HAP-1 (cell line): ENCODE data around the gene CRELD1.
A peak's percentile ranks its signal among the peaks of the same experiment; 100 is the strongest.

Experiments used
- DNase-seq, 2 experiments: peaks; one replicate each; pipeline ENCODE4 v3.0.0-alpha.2; 2016 to 2020; ENCODE audit warnings: low spot score in 2 of 2
- H3K27me3 ChIP-seq: fragments of 250-450 bp; sonication (Bioruptor Pico); 2 replicates; pipeline ENCODE4 v1.5.1; 2020; ENCODE audit warnings: low read depth, mild to moderate bottlenecking, moderate library complexity
- H3K36me3 ChIP-seq: fragments of 250-450 bp; sonication (Bioruptor Pico); replicated peaks from 2 replicates; pipeline ENCODE4 v1.5.1; 2020; ENCODE audit warnings: mild to moderate bottlenecking
- H3K4me1 ChIP-seq: fragments of 250-450 bp; sonication (Bioruptor Pico); 2 replicates; pipeline ENCODE4 v1.5.1; 2020; ENCODE audit warnings: mild to moderate bottlenecking
- H3K4me3 ChIP-seq: fragments of 250-450 bp; sonication (Bioruptor Pico); 2 replicates; pipeline ENCODE4 v1.5.1; 2020; ENCODE audit warnings: mild to moderate bottlenecking, moderate library complexity
- H3K9me3 ChIP-seq: fragments of 250-450 bp; sonication (Bioruptor Pico); 2 replicates; pipeline ENCODE4 v1.5.1; 2020; ENCODE audit warnings: mild to moderate bottlenecking, moderate library complexity
- in situ Hi-C: fragments of 300-500 bp; cut with MboI; formaldehyde crosslinking; loops from 3 replicates; pipeline ENCODE4 v1.14.3; 2020; ENCODE audit warnings: low sequenced_read_pairs, inconsistent platforms, mixed read lengths

CRELD1 gene

GRCh38 chr3:9914011-9914410 is 19.6 kb upstream of the CRELD1 start:
- H3K36me3 ChIP-seq = no peaks in the 10 kb centered on the region
- peaks cover 28% of the 10 kb centered on the region for H3K4me1 ChIP-seq
- 0 out of 2 replicates have a peak, but pooled peaks cover 2% of the 10 kb centered on the region for H3K9me3 ChIP-seq
- H3K27me3 ChIP-seq = no peaks in the 10 kb centered on the region
- in situ Hi-C loops = no loop called here
- no peak for DNase-seq
- H3K4me3 ChIP-seq = no peak overlapping the region

GRCh38 chr3:9914559-9915253 is 18.9 kb upstream of the CRELD1 start:
- in situ Hi-C loops = no loop called here
- 0 out of 2 replicates have a peak, but pooled peaks cover 2% of the 10 kb centered on the region for H3K9me3 ChIP-seq
- H3K4me3 ChIP-seq = peak overlapping the region; percentile 34; the same call in 1 of the 2 replicates
- H3K27me3 ChIP-seq = no peaks in the 10 kb centered on the region
- H3K4me1 ChIP-seq = peaks cover 28% of the 10 kb centered on the region
- H3K36me3 ChIP-seq = no peaks in the 10 kb centered on the region
- peak; percentile 63 to 80 for DNase-seq

GRCh38 chr3:9915254-9916141 is 18.1 kb upstream of the CRELD1 start:
- peak; percentile 43 to 76 for DNase-seq
- in situ Hi-C loops = no loop called here

GRCh38 chr3:9916346-9916733 is 17.3 kb upstream of the CRELD1 start:
- peaks cover 28% of the 10 kb centered on the region for H3K4me1 ChIP-seq
- no peak for DNase-seq
- H3K36me3 ChIP-seq = no peaks in the 10 kb centered on the region
- in situ Hi-C loops = no loop called here
- H3K27me3 ChIP-seq = no peaks in the 10 kb centered on the region
- peak overlapping the region; percentile 25 for H3K4me3 ChIP-seq
- 0 out of 2 replicates have a peak, but pooled peaks cover 2% of the 10 kb centered on the region for H3K9me3 ChIP-seq

More at GRCh38 chr3:9915254-9916141, 18.1 kb upstream of the CRELD1 start:
- Histone ChIP-seq H3K4me3 (peak overlapping the region; percentile 34), H3K27me3 (no peaks in the 10 kb centered on the region), H3K4me1 (peaks cover 28% of the 10 kb centered on the region), H3K9me3 (0 out of 2 replicates have a peak, but pooled peaks cover 2% of the 10 kb centered on the region), H3K36me3 (no peaks in the 10 kb centered on the region)

GRCh38 chr3:9916734-9917680 is 16.6 kb upstream of the CRELD1 start, which contains the start of gene IL17RC:
TSS of gene IL17RC (plus strand) at chr3:9917098. CDS start at chr3:9917316, 218 bp downstream.
- Histone ChIP-seq H3K4me1 (peaks cover 28% of the 10 kb centered on the region), H3K9me3 (0 out of 2 replicates have a peak, but pooled peaks cover 2% of the 10 kb centered on the region), H3K4me3 (peak within 1 kb of the TSS; percentile 34), H3K36me3 (no peaks in the 10 kb centered on the region), H3K27me3 (no peaks in the 10 kb centered on the region)
- in situ Hi-C loops = no loop called here
- DNase-seq = peak; percentile 83 to 91

GRCh38 chr3:9917820-9918219 is 15.8 kb upstream of the CRELD1 start:
- H3K9me3 ChIP-seq = no peaks in the 10 kb centered on the region
- in situ Hi-C loops = no loop called here
- H3K36me3 ChIP-seq = no peaks in the 10 kb centered on the region
- no peak overlapping the region for H3K4me3 ChIP-seq
- H3K4me1 ChIP-seq = peaks cover 28% of the 10 kb centered on the region
- no peaks in the 10 kb centered on the region for H3K27me3 ChIP-seq
- no peak for DNase-seq

GRCh38 chr3:9918261-9919038 is 15.2 kb upstream of the CRELD1 start:
- Histone ChIP-seq H3K36me3 (no peaks in the 10 kb centered on the region), H3K9me3 (no peaks in the 10 kb centered on the region), H3K4me1 (peaks cover 28% of the 10 kb centered on the region), H3K27me3 (no peaks in the 10 kb centered on the region), H3K4me3 (no peak overlapping the region)
- in situ Hi-C loops = no loop called here
- no peak for DNase-seq

GRCh38 chr3:9928158-9928557 is 5.5 kb upstream of the CRELD1 start:
- in situ Hi-C loops = no loop called here
- no peak for DNase-seq
- no peak overlapping the region for H3K4me3 ChIP-seq

GRCh38 chr3:9930804-9931418 is 2.7 kb upstream of the CRELD1 start:
- H3K4me1 ChIP-seq = peaks cover 15% of the 10 kb centered on the region
- no peaks in the 10 kb centered on the region for H3K27me3 ChIP-seq
- in situ Hi-C loops = no loop called here
- no peak overlapping the region for H3K4me3 ChIP-seq
- H3K9me3 ChIP-seq = no peaks in the 10 kb centered on the region
- no peak for DNase-seq
- no peaks in the 10 kb centered on the region; the same call in 1 of the 2 replicates for H3K36me3 ChIP-seq

More at GRCh38 chr3:9928158-9928557, 5.5 kb upstream of the CRELD1 start:
- H3K4me1 ChIP-seq = peaks cover 6% of the 10 kb centered on the region; the same call in 1 of the 2 replicates
- H3K27me3 ChIP-seq = no peaks in the 10 kb centered on the region
- H3K9me3 ChIP-seq = no peaks in the 10 kb centered on the region
- no peaks in the 10 kb centered on the region for H3K36me3 ChIP-seq

- Histone ChIP-seq H3K36me3 (peaks cover 4% of the 10 kb centered on the region; the same call in 1 of the 2 replicates), H3K4me3 (peak overlapping the region; percentile 75), H3K4me1 (peaks cover 15% of the 10 kb centered on the region), H3K27me3 (no peaks in the 10 kb centered on the region), H3K9me3 (no peaks in the 10 kb centered on the region)
- in situ Hi-C loops = no loop called here
- no peak for DNase-seq
These were observed 1.1 kb upstream of the CRELD1 start for GRCh38 chr3:9932535-9932842.

GRCh38 chr3:9932843-9933560 is 632 bp upstream of the CRELD1 start:
- in situ Hi-C loops = no loop called here

GRCh38 chr3:9934235-9934621 is 594 bp downstream of the CRELD1 start:
- Histone ChIP-seq H3K4me3 (peak overlapping the region; percentile 75), H3K9me3 (no peaks in the 10 kb centered on the region), H3K27me3 (no peaks in the 10 kb centered on the region), H3K36me3 (peaks cover 4% of the 10 kb centered on the region; the same call in 1 of the 2 replicates), H3K4me1 (peaks cover 15% of the 10 kb centered on the region)
- DNase-seq = peak in 1 of 2 experiments; percentile 60
- in situ Hi-C loops = no loop called here

More at GRCh38 chr3:9932843-9933560, 632 bp upstream of the CRELD1 start:
- H3K27me3 ChIP-seq = no peaks in the 10 kb centered on the region
- peaks cover 4% of the 10 kb centered on the region; the same call in 1 of the 2 replicates for H3K36me3 ChIP-seq
- no peaks in the 10 kb centered on the region for H3K9me3 ChIP-seq
- peak overlapping the region; percentile 75 for H3K4me3 ChIP-seq
- H3K4me1 ChIP-seq = peaks cover 15% of the 10 kb centered on the region
- peak; percentile 71 to 88 for DNase-seq
